NCI-H1417 (cell line): Measurements from ENCODE around the gene CLRN2.
"Not testable (repeated sequence)": the region's sequence is repeated elsewhere in the genome, so short reads cannot be mapped to it uniquely, and the experiment has no call there.

Source experiments
- DNase-seq, 3 experiments: peaks; one replicate each; lab custom pipeline; 2025; lab: John Stamatoyannopoulos, UW

The CLRN2 gene

GRCh38 chr4:17545374-17546140 lies 30.6 kb downstream of the CLRN2 start:
- peak in 2 of 3 experiments; percentile 4 to 50 for DNase-seq

GRCh38 chr4:17546222-17546621 lies 31.3 kb downstream of the CLRN2 start:
- no peak for DNase-seq

- no peak for DNase-seq
Observed at GRCh38 chr4:17546678-17547077, 31.7 kb downstream of the CLRN2 start.

- no peak for DNase-seq
Observed at GRCh38 chr4:17550549-17550948, 35.6 kb downstream of the CLRN2 start.

- no peak for DNase-seq
Observed at GRCh38 chr4:17552427-17552826, 37.5 kb downstream of the CLRN2 start.

GRCh38 chr4:17554568-17554967 lies 39.6 kb downstream of the CLRN2 start:
- DNase-seq: no peak

GRCh38 chr4:17556498-17556897 lies 41.5 kb downstream of the CLRN2 start:
- DNase-seq: no peak

GRCh38 chr4:17557880-17558279 lies 42.9 kb downstream of the CLRN2 start:
- DNase-seq: no peak

- peak in 1 of 3 experiments; percentile 15 for DNase-seq
Observed at GRCh38 chr4:17558941-17559708, 44.2 kb downstream of the CLRN2 start.

GRCh38 chr4:17559709-17560048 lies 44.7 kb downstream of the CLRN2 start:
- DNase-seq: no peak

- no peak for DNase-seq
Observed at GRCh38 chr4:17560065-17560673, 45.2 kb downstream of the CLRN2 start.

- DNase-seq: no peak
Observed at GRCh38 chr4:17561195-17561909, 46.4 kb downstream of the CLRN2 start.

GRCh38 chr4:17562157-17562556 lies 47.2 kb downstream of the CLRN2 start:
- DNase-seq: no peak

GRCh38 chr4:17565846-17566245 lies 50.9 kb downstream of the CLRN2 start:
- no peak for DNase-seq

- no peak for DNase-seq
Observed at GRCh38 chr4:17567271-17567670, 52.3 kb downstream of the CLRN2 start.

- no peak for DNase-seq
Observed at GRCh38 chr4:17574206-17574605, 59.2 kb downstream of the CLRN2 start.

GRCh38 chr4:17575177-17575576 lies 60.2 kb downstream of the CLRN2 start:
- not testable (repeated sequence) for DNase-seq
